ENCODE results near the gene LTO1.

LTO1 gene

GRCh38 chr11:69640260-69640994, 34.7 kb downstream of the LTO1 start:
- no peak overlapping the region for H3K27ac ChIP-seq (ENCODE audit: insufficient read depth, low read length, poor library complexity, severe bottlenecking)
- peak overlapping the region; percentile 36 for H3K4me3 ChIP-seq (ENCODE audit: insufficient read depth, low read depth, low read length, poor library complexity, severe bottlenecking)
- no peak for DNase-seq

GRCh38 chr11:69639831-69640230, 35.3 kb downstream of the LTO1 start:
- H3K27me3 ChIP-seq (replicated peaks; ENCODE audit: control insufficient read depth, insufficient read depth, low read length, poor library complexity, severe bottlenecking) = peaks cover 55% of the 10 kb centered on the region
- no peak for DNase-seq

More at GRCh38 chr11:69640260-69640994, 34.7 kb downstream of the LTO1 start:
- H3K27me3 ChIP-seq (replicated peaks; ENCODE audit: control insufficient read depth, insufficient read depth, low read length, poor library complexity, severe bottlenecking) = peaks cover 55% of the 10 kb centered on the region
- H3K9me3 ChIP-seq (ENCODE audit: control insufficient read depth, low read length) = no peaks in the 10 kb centered on the region
- peaks cover 61% of the 10 kb centered on the region for H3K4me1 ChIP-seq (ENCODE audit: control insufficient read depth, insufficient read depth, low read length, poor library complexity, severe bottlenecking)
- H3K36me3 ChIP-seq (ENCODE audit: control insufficient read depth, insufficient read depth, low read length) = no peaks in the 10 kb centered on the region

GRCh38 chr11:69638941-69639681, 36.0 kb downstream of the LTO1 start:
- Histone ChIP-seq H3K4me3 (ENCODE audit: insufficient read depth, low read depth, low read length, poor library complexity, severe bottlenecking) (no peak overlapping the region), H3K27ac (ENCODE audit: insufficient read depth, low read length, poor library complexity, severe bottlenecking) (no peak overlapping the region), H3K27me3 (replicated peaks; ENCODE audit: control insufficient read depth, insufficient read depth, low read length, poor library complexity, severe bottlenecking) (peaks cover 55% of the 10 kb centered on the region), H3K9me3 (ENCODE audit: control insufficient read depth, low read length) (no peaks in the 10 kb centered on the region), H3K4me1 (ENCODE audit: control insufficient read depth, insufficient read depth, low read length, poor library complexity, severe bottlenecking) (peaks cover 61% of the 10 kb centered on the region), H3K36me3 (ENCODE audit: control insufficient read depth, insufficient read depth, low read length) (no peaks in the 10 kb centered on the region)
- no peak for DNase-seq

More at GRCh38 chr11:69639831-69640230, 35.3 kb downstream of the LTO1 start:
- H3K4me3 ChIP-seq (ENCODE audit: insufficient read depth, low read depth, low read length, poor library complexity, severe bottlenecking) = no peak overlapping the region
- H3K9me3 ChIP-seq (ENCODE audit: control insufficient read depth, low read length) = no peaks in the 10 kb centered on the region
- no peak overlapping the region for H3K27ac ChIP-seq (ENCODE audit: insufficient read depth, low read length, poor library complexity, severe bottlenecking)
- H3K4me1 ChIP-seq (ENCODE audit: control insufficient read depth, insufficient read depth, low read length, poor library complexity, severe bottlenecking) = peaks cover 61% of the 10 kb centered on the region
- H3K36me3 ChIP-seq (ENCODE audit: control insufficient read depth, insufficient read depth, low read length) = no peaks in the 10 kb centered on the region

- Histone ChIP-seq H3K27ac (ENCODE audit: insufficient read depth, low read length, poor library complexity, severe bottlenecking) (no peak overlapping the region), H3K4me3 (ENCODE audit: insufficient read depth, low read depth, low read length, poor library complexity, severe bottlenecking) (no peak overlapping the region), H3K36me3 (ENCODE audit: control insufficient read depth, insufficient read depth, low read length) (no peaks in the 10 kb centered on the region), H3K9me3 (ENCODE audit: control insufficient read depth, low read length) (no peaks in the 10 kb centered on the region), H3K27me3 (replicated peaks; ENCODE audit: control insufficient read depth, insufficient read depth, low read length, poor library complexity, severe bottlenecking) (peaks cover 55% of the 10 kb centered on the region), H3K4me1 (ENCODE audit: control insufficient read depth, insufficient read depth, low read length, poor library complexity, severe bottlenecking) (peaks cover 55% of the 10 kb centered on the region)
- DNase-seq = no peak
Observed at GRCh38 chr11:69637941-69638871, 36.9 kb downstream of the LTO1 start.

- peaks cover 52% of the 10 kb centered on the region for H3K4me1 ChIP-seq (ENCODE audit: control insufficient read depth, insufficient read depth, low read length, poor library complexity, severe bottlenecking)
- H3K27me3 ChIP-seq (replicated peaks; ENCODE audit: control insufficient read depth, insufficient read depth, low read length, poor library complexity, severe bottlenecking) = peaks cover 55% of the 10 kb centered on the region
Observed at GRCh38 chr11:69637198-69637940, 37.8 kb downstream of the LTO1 start.

GRCh38 chr11:69636512-69637197, 38.5 kb downstream of the LTO1 start:
- H3K36me3 ChIP-seq (ENCODE audit: control insufficient read depth, insufficient read depth, low read length) = no peaks in the 10 kb centered on the region
- H3K27ac ChIP-seq (ENCODE audit: insufficient read depth, low read length, poor library complexity, severe bottlenecking) = no peak overlapping the region
- H3K9me3 ChIP-seq (ENCODE audit: control insufficient read depth, low read length) = no peaks in the 10 kb centered on the region
- peaks cover 52% of the 10 kb centered on the region for H3K27me3 ChIP-seq (replicated peaks; ENCODE audit: control insufficient read depth, insufficient read depth, low read length, poor library complexity, severe bottlenecking)
- peaks cover 47% of the 10 kb centered on the region for H3K4me1 ChIP-seq (ENCODE audit: control insufficient read depth, insufficient read depth, low read length, poor library complexity, severe bottlenecking)
- no peak for DNase-seq
- H3K4me3 ChIP-seq (ENCODE audit: insufficient read depth, low read depth, low read length, poor library complexity, severe bottlenecking) = no peak overlapping the region

More at GRCh38 chr11:69637198-69637940, 37.8 kb downstream of the LTO1 start:
- DNase-seq = no peak
- H3K4me3 ChIP-seq (ENCODE audit: insufficient read depth, low read depth, low read length, poor library complexity, severe bottlenecking) = no peak overlapping the region
- no peaks in the 10 kb centered on the region for H3K36me3 ChIP-seq (ENCODE audit: control insufficient read depth, insufficient read depth, low read length)
- no peak overlapping the region for H3K27ac ChIP-seq (ENCODE audit: insufficient read depth, low read length, poor library complexity, severe bottlenecking)
- H3K9me3 ChIP-seq (ENCODE audit: control insufficient read depth, low read length) = no peaks in the 10 kb centered on the region

- H3K4me3 ChIP-seq (ENCODE audit: insufficient read depth, low read depth, low read length, poor library complexity, severe bottlenecking) = no peak overlapping the region
- H3K36me3 ChIP-seq (ENCODE audit: control insufficient read depth, insufficient read depth, low read length) = no peaks in the 10 kb centered on the region
- peaks cover 40% of the 10 kb centered on the region for H3K4me1 ChIP-seq (ENCODE audit: control insufficient read depth, insufficient read depth, low read length, poor library complexity, severe bottlenecking)
- peaks cover 45% of the 10 kb centered on the region for H3K27me3 ChIP-seq (replicated peaks; ENCODE audit: control insufficient read depth, insufficient read depth, low read length, poor library complexity, severe bottlenecking)
- DNase-seq = no peak
- no peaks in the 10 kb centered on the region for H3K9me3 ChIP-seq (ENCODE audit: control insufficient read depth, low read length)
- no peak overlapping the region for H3K27ac ChIP-seq (ENCODE audit: insufficient read depth, low read length, poor library complexity, severe bottlenecking)
Observed at GRCh38 chr11:69635804-69636511, 39.2 kb downstream of the LTO1 start.

GRCh38 chr11:69635195-69635594, 40.0 kb downstream of the LTO1 start:
- H3K4me1 ChIP-seq (ENCODE audit: control insufficient read depth, insufficient read depth, low read length, poor library complexity, severe bottlenecking) = peaks cover 35% of the 10 kb centered on the region
- no peaks in the 10 kb centered on the region for H3K36me3 ChIP-seq (ENCODE audit: control insufficient read depth, insufficient read depth, low read length)
- no peak for DNase-seq

More at GRCh38 chr11:69635195-69635594, 40.0 kb downstream of the LTO1 start:
- no peak overlapping the region for H3K27ac ChIP-seq (ENCODE audit: insufficient read depth, low read length, poor library complexity, severe bottlenecking)
- H3K9me3 ChIP-seq (ENCODE audit: control insufficient read depth, low read length) = no peaks in the 10 kb centered on the region
- peaks cover 39% of the 10 kb centered on the region for H3K27me3 ChIP-seq (replicated peaks; ENCODE audit: control insufficient read depth, insufficient read depth, low read length, poor library complexity, severe bottlenecking)
- H3K4me3 ChIP-seq (ENCODE audit: insufficient read depth, low read depth, low read length, poor library complexity, severe bottlenecking) = no peak overlapping the region
